GM21786 (cell line): ENCODE measurements around the gene RPE.

Source experiments
- ATAC-seq: cut with Tn5 transposase; IDR thresholded peaks from one replicate; pipeline ENCODE4 v1.9.1; 2021; ENCODE audit not compliant: unreplicated experiment

Gene RPE

DNA sequence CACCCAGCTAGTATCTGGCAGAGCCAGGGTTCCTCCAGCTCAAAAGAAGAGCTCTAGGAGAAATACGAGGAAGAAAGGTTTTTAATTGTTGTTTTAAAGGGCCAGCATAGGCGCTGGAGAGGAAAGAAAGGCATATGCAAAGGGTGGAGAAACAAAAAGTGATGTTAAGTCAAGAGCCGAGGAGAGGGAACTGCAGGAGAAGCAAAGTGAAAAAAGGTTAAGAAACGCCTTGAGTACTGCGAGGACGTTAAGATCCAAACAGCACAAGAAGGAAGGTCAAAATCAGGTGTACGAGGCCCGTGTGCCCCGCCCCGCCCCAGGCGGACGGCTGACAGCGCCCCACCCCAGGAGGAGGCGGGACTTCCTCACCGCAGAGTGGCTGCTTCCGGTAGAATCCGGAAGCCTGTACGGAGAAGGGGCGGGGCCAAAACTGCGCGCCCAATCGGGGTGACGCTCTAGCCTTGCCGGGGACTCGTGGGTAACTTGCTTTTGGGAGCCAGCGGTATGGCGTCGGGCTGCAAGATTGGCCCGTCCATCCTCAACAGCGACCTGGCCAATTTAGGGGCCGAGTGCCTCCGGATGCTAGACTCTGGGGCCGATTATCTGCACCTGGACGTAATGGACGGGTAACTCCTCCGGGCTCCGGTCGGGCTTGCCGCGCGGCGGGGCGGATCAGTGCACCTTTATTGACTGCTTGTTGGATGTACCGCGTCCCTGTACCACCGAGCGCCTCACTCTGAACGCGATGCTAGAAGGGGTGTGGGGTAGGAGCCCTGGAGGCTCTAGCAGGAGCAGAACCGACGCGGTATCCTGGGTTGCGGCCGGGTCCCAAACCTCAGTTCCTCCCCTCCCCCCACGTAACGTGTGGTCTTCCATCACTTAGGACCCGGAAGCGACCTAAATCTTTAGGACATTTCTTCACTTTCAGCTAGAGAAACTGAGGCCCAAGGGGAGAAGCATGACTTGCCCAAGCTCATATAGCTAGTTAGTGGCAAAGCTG is at the start of gene RPE:
Gene RPE, plus strand, starts transcription at position 481 of the 1,000 bp plus-strand sequence. Its CDS starts 24 bp downstream, at position 505.
- ATAC-seq, result peak; percentile 99

DNA sequence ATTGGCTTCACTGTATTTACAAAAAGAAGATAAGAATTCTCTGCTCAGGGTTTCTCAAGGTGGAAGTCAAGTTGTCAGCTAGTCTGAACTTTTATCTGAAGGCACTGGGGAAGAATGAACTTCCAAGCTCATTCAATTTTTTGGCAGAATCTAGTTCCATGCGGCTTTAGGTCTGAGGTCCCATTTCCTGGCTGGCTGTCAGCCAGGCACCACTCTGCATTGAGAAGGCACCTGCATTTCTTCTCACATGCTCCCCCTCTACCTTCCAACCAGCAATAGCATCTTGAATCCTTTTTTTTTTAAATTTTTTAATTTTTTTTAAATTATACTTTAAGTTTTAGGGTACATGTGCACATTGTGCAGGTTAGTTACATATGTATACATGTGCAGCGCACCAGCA is 46.2 kb upstream of the RPE start:
- ATAC-seq, result no peak

DNA sequence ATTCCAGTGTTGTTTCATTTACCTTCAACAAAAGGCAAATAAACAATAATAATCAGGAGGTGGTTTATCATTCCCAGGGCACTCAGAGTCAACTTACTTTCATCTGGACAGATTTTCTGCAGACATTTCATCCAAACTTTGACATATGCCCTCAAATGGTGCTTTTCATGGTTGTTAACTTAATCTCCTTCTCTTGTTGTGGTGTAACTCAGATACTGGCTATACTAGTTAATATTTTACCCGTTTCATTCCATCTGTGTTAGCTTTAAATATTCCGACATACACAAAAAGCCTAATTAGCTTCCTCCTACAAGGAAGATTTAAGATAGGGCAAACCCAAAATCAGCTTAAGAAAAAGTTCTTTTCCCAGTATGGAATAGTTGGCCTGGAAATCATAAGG is 44.4 kb upstream of the RPE start:
- ATAC-seq, result no peak

DNA sequence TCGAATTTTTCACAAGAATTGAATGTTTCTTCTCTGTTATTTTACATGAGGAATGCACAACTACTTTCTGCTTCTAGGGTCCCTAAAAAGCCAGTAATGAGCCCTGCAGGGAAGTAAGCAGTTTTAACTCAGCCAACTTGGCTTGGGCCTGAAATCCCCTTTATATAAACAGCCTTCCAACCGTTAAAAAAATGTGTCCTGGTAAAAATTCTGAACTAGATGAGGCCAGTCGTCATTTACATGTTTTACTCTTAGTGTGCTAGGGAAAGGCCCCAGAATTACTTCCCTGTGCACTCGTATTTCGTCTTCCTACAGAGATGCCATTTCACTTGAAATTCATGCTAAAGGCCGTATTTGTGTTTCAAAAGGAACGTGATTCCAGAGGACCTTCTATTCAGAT is 42.4 kb upstream of the RPE start:
- ATAC-seq, result no peak

DNA sequence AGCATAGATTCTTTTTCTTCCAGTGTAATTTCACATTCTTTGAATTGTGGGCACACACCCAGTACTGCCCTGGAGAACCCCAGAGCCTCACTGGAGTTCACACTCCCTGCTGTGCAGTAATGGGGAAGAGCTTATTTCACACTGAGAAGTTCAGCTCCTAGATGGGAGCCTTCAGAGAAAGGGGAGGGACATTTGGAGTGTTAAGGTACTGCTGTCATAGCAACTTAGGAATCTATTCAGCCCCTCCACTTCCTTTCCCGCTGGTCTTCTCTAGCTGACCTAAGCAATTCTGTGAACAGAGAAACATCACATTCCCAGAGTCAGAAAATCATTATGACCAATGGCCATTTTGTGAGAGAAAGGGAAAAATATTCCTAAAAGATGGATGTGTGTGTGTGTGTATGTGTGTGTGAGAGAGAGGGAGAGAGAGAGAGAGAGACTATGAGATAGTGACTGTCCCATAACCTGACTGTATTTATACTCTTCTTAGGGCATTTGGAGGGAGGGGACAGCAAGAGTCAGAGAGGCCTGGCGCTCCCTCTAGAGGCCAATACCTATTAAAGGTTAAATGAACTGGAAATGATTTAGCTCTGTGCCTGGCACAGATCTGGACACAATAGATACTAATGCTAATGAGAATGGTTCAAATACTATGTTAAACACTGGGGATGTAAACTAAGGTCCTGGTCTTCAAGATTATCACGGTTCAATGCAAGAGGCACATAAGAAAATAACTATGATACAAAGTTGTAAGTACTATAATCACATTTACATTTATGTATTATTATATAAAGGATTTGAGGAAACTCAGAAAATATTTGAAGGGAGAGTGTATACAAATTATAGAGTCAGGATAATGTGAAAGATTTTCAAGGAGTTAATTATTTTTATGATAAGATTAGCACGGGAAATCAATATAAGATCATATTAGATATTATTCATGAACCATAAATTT is 41.5 kb upstream of the RPE start:
- peak; percentile 94 for ATAC-seq

DNA sequence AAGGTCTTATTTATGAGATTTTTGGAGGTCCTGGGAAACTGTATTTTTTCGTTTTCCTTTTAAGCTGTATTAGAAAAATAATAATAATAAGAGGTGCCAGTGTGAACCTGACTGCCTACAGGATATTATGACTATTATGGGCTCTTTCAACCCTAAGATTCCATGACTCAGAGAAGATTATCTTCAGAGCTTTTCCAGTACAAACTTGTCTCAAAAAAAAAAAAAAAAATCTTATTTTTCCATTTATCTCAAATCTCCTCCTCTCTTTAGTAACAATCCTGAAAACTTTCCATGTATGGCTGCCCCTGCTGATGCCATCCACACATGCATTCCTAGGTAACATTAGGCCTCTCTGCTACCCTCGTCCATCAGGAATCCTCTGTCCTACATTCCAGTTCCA is 36.7 kb upstream of the RPE start:
- no peak for ATAC-seq

DNA sequence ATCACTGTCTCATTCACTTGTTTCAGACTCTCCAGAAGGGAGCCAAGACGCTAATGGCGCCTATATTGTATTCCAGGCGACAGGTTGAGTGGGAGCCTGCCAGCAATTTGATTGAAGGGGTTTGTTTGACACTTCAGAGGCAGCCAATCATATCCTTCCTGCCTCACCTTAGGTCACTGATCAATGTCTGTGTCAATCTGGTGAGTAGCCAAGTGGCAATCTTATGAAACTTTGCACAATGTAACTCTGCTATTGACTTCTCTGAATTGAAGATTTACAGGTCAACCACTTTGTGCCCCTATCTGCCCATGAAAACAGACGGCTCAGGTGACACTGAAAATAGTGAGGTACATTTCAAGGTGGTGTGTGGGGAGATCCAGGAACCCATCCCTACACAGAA is 32.7 kb upstream of the RPE start:
- ATAC-seq, result no peak

DNA sequence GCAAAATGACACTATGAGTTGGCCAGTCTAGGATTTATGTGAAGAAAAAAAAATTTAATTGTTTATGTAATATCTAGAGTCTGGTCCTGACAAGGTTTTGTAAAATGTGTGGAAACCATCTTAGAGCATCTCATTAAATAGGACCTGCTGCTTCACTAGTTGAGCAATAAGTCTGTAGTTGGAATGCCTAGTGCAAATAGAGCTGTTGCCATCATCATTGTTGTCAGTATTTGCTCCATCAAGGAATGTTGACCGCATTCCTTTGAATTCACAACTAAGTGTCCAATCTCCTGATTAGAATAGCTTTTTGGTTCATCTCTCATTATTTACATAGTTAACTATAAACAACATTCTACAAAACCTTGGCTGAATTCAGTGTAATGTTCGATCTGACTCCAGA is 32.2 kb upstream of the RPE start:
- ATAC-seq, result no peak

DNA sequence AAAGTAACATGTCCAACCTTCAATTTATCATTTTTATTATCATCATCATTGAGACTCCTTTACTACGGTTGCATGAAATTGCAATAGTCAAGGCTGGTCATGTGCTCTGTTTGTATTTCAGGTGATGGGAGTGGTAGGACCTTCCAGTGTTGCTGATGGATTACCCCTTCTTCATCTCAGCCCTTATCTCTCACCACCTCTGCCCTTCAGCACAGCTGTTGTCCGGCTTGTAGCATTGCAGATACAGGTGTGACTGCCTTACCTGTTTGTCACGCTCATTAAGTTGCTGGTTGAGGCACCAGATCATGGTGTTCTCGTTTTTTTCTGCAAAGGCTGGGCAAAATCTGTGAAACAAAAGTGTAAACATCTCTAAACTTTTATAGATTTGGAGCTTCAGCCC is 31.7 kb upstream of the RPE start:
- no peak for ATAC-seq

DNA sequence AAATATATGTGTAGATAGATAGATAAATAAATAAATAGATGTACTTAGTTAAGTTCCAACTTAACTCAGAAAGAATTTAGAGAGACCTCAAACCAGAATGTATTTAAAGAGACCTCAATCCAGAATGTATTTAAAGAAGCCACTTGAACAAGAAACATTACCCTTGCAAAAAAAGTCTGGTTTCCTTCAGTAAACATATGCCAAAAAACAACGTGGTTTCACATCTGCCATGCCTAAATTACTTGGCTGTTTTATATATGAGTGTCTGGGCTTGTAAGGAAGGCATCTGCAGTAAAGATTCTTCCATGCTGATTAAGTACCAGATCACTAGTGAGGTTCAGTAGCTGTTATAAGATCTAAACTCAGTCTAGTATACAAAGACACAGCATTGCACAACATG is 29.1 kb upstream of the RPE start:
- no peak for ATAC-seq

DNA sequence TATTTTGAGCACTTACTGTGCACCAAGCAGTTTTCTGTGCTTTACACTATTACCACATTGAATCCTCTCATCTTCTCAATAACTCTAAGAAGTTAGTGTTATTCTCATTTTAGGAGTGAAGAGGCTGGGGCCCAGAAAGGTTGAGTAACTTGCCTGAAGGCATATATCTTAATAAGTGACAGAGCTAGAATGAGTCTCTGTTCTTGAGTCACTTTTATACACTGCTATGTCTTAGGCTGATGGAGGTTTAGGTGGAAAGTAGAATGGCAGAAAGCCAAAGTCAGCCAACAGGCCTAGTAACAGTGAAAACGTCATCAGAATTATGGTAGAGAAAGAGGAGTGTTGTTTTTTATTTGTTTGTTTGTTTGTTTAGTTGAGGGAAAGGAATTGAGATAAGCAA is 27.9 kb upstream of the RPE start:
- no peak for ATAC-seq

DNA sequence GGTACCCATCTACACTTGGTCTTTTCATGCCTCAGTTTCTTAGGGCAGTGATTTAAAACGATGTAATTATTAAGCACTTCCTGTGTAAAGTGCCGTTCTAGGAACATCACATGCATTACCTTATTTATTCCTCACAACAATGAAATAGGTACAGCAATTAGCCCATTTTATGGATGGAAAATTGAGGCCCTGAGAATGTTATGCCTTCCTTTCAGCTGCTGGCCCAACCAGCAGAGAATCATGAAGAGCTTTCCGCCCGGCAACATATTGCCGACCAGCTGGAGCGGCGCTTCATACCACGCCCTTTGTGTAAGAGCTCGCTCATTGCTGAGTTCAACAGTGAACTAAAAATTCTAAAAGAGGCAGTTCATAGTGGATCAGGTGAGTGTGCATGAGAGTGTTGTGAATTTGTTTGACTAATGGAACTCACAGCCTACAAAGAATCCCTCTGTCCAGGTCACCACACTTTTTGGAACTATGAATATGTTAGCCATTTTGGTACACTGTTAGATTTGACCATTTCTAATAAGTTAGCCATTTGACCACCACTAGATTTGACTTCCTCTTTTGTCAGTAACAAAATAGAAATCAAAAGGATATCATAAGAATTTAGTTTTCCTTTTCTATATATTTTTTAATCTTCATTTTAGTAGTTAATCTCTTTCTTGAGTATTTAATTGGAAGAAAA is 25.6 kb upstream of the RPE start:
- peak; percentile 72 for ATAC-seq

DNA sequence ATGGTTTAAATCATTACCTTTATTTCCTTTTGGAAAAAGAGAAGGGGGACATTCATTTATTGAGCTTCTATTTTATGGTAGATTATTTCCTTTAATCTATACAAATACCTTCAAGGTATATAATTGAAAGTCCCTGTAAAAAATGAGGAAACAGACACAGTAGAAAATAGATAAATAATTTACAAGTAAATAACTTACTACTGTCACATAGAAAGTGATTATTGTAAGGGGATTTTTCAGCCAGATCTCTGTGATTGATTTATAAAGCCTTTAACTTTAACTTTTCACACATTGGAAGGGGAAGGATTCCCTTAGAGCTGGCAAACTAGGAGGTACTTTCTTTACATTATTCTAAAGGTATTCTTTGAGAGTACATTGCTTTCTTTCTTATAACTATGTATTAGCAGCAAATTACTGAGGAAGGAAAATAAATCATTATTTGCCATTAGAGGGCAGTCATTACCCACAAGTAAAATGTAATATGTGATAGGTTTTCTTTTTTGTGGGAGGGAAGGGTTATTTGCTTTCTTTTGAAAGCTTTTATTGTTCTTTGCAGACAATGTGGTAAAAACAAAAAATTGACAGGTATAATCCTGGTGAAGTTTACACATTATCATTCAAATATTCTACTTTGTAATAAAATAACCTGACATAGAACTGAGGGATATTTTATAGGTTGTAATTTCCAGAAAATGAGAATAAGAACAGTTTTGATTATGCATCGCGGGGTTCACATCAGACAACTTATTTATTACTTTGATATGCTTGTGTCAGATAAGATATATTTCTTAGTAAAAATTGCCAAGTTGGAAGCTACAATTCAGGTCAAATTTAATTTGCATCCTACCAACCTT is 24.8 kb upstream of the RPE start:
- ATAC-seq, result peak; percentile 63

DNA sequence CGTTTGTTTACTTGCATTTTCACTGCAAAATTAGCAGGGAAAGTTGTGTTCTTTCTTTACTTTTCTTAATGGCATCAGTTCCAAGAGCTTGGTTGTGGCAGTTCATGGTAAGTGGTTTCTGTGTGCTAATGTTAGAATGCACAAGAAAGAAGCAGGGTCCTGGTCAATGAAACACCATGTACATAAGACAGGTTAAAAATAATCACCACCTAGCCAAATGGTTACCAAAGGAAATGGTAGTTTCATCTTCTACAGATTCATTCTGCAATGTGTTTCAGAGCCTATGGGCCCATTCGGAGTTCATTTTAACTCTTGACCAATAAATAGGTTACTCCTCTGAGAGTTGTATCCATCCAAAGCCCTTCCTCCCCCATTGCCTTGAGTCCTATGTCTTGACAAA is 18.1 kb upstream of the RPE start:
- ATAC-seq, result no peak

DNA sequence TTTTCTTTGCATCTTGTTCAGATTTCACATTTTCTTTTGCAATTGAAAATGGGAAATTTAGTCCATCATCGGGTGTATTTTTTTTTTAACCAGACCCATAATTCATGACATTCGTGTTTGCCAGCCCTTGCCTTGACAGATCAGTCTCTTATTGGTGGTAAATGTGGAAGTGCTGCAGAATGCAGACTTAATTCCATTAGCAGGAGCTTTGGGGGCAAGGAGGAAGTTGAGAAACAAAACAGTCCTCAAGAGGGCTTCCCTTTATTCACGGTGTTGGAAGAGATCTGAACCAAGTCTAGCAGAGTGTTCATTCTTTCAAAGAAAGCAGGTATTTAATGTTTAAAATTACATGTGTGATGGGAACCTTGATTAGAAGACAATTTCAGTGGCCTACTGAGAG is 16.6 kb upstream of the RPE start:
- no peak for ATAC-seq

DNA sequence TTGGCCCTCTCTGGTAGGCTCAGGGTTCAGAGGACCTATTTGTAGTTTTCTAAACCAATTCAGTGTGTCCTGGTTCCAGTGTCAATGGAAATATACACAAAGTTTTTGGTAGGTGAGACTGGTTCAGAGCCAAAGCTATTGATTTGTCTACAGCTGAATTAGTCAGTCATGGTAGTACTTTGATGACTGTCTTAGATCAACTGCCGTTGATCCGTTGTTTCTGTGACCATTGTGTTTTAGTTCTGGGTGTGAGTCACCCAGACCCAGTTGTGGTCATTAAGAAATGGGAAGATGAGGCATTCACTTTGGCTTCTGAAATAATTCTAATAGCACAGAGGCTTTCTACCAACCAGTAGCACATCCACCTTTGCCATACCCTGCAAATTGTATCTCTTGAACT is 16.0 kb upstream of the RPE start:
- ATAC-seq, result no peak

DNA sequence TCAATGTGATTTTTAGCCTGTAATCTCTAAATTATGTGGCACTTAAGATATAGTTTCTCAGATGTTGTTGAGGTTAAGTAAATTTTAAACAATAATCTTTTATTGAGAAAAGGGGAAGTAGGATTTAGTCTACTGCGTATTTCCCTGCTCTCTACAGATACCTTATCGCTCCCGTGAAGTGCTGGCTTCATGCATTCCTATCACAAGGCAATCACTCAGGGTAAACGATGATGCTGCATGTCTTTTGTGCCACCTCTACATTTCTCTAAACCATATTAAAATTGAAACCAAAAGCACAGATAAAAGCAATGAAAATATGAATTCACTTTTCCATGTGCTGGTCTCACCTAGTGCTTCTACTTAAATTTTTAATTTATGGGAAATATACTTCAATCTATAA is 14.4 kb upstream of the RPE start:
- peak; percentile 63 for ATAC-seq

DNA sequence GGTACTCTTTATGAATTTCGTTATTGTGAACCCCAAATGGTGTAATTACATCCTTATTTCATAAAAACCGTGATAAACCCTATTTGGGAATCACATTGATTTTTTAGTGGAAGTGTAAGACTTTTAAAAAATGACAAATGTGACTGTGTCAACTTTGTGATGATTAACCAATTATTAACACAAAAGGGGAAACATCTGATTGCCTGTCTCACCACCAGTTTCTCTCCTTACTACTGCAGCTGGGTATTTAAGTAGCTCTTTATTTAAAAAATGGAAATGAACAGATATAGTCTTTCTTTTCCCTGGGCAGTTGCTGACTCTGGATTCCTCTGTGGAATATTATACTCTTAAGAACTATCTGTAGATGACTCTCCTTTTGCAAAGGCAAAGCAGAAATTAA is 11.6 kb upstream of the RPE start:
- ATAC-seq, result peak; percentile 42

DNA sequence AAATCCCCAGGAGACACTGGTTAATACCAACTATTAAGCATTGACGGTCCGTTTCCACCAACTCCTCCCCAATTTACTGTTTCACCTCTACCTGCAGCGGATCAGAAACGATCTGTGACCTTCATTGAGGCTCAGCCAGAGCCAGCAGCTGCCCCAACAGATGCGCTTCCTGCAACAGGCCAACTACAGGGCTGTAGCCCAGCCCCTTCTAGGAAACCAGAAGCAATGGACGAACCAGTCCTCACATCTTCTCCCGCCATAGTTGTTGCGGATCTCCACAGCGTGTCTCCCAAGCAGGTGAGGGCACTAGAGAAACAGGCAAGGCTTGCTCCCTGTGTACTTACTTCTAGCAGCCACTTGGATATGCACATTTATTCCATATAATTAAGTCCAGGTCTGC is 8.5 kb upstream of the RPE start:
- no peak for ATAC-seq

DNA sequence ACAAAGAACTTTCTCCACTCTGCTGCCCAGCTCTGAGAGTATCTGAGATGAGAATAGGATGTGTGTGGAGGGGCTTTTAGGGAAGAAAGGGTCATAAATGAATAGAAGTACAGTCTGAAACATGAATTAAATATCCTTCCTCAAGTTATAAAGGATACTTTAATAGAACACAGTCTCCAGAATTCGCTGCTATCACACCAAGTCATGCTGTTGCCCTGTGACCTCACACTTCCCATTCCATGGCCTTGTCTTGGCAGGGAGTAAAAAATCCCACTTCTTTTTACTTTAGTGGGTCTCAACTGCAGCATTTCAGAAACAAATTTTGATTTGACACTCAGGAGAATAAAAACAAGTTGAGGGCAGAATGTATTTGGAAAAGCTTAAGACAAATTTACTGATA is 3.8 kb upstream of the RPE start:
- no peak for ATAC-seq
